SK-N-SH (cell line): ENCODE results near the gene SLC1A2. TPM values are rescaled to one million over a fixed set of nuclear protein-coding genes. Genes with fewer than 3 reads are reported as not detected.

Experiments used
- CTCF ChIA-PET: fragments of 300-600, 350-600 bp; formaldehyde crosslinking; extraction: SDS; loops from one replicate; lab custom pipeline; 2021; lab: Yijun Ruan, JAX
- POLR2A ChIA-PET: fragments of 350-600 bp; sonication (Branson Sonifier 250); formaldehyde crosslinking; extraction: SDS; loops from one replicate; lab custom pipeline; 2020; ENCODE audit warnings: antibody characterized with exemption, inconsistent platforms; lab: Yijun Ruan, JAX
- DNase-seq: peaks from one replicate; pipeline ENCODE4 v3.0.0; 2012
- H2AFZ ChIP-seq: fragments of 200-600 bp; sonication (generic); 2 replicates; pipeline ENCODE4 v1.8.1; 2016; ENCODE audit warnings: antibody characterized with exemption, mild to moderate bottlenecking, low read depth
- H3F3A ChIP-seq: fragments of 200-600 bp; sonication (generic); replicated peaks from 2 replicates; pipeline ENCODE3; 2016; ENCODE audit warnings: antibody characterized with exemption, mild to moderate bottlenecking; ENCODE audit not compliant: insufficient read depth
- H3K27ac ChIP-seq, 2 experiments: fragments of 200-500 bp in 1 of 2; fragments of 200-600 bp in 1 of 2; sonication (Bioruptor generic) in 1 of 2; sonication (generic), shearing (Covaris generic) in 1 of 2; 2 replicates each; pipeline versions ENCODE4 v1.5.1 to v1.6.1; 2014 to 2016; ENCODE audit warnings: low read depth in 2 of 2, inconsistent platforms in 1 of 2, low read length in 1 of 2, mild to moderate bottlenecking in 1 of 2, mixed read lengths in 1 of 2
- H3K27me3 ChIP-seq: fragments of 200-600 bp; sonication (generic), shearing (Covaris generic); 2 replicates; pipeline ENCODE4 v1.6.1; 2016; ENCODE audit warnings: mixed run types; ENCODE audit not compliant: insufficient read depth
- H3K36me3 ChIP-seq, 2 experiments: fragments of 200-500 bp in 1 of 2; fragments of 200-600 bp in 1 of 2; sonication (Bioruptor generic) in 1 of 2; sonication (generic) in 1 of 2; replicated peaks in 1 of 2; 2 replicates each; pipeline versions ENCODE3 to v1.5.1; 2014 to 2016; ENCODE audit warnings: low read length in 1 of 2, mild to moderate bottlenecking in 1 of 2; ENCODE audit not compliant: insufficient read depth in 2 of 2, control insufficient read depth in 1 of 2
- H3K4me1 ChIP-seq, 2 experiments: fragments of 200-500 bp in 1 of 2; fragments of 200-600 bp in 1 of 2; sonication (Bioruptor generic) in 1 of 2; sonication (generic), shearing (Covaris generic) in 1 of 2; 2 replicates each; pipeline versions ENCODE4 v1.5.1 to v1.6.1; 2014 to 2016; ENCODE audit warnings: low read depth in 1 of 2, low read length in 1 of 2, mixed run types in 1 of 2; ENCODE audit not compliant: insufficient read depth in 2 of 2, control insufficient read depth in 1 of 2
- H3K4me2 ChIP-seq: fragments of 200-600 bp; sonication (generic), shearing (Covaris generic); 2 replicates; pipeline ENCODE4 v1.6.1; 2017; ENCODE audit warnings: mixed run types
- H3K4me3 ChIP-seq, 2 experiments: fragments of 200-500 bp in 1 of 2; fragments of 200-600 bp in 1 of 2; sonication (Bioruptor generic) in 1 of 2; sonication (generic), shearing (Covaris generic) in 1 of 2; 2 replicates each; pipeline versions ENCODE4 v1.5.1 to v1.8.1; 2014 to 2016; ENCODE audit warnings: low read depth in 2 of 2, inconsistent platforms in 1 of 2, low read length in 1 of 2, mild to moderate bottlenecking in 1 of 2, mixed read lengths in 1 of 2, moderate library complexity in 1 of 2
- H3K79me2 ChIP-seq: fragments of 200-600 bp; sonication (generic); 2 replicates; pipeline ENCODE4 v1.8.1; 2017; ENCODE audit warnings: mild to moderate bottlenecking; ENCODE audit not compliant: insufficient read depth
- H3K9ac ChIP-seq: fragments of 200-600 bp; sonication (generic); 2 replicates; pipeline ENCODE4 v1.6.1; 2017; ENCODE audit warnings: mixed run types
- H3K9me2 ChIP-seq: fragments of 200-600 bp; sonication (generic); 2 replicates; pipeline ENCODE4 v1.6.1; 2017; ENCODE audit warnings: mixed run types
- H3K9me3 ChIP-seq: fragments of 200-600 bp; sonication (generic); 2 replicates; pipeline ENCODE4 v1.6.1; 2017; ENCODE audit warnings: mixed run types, mild to moderate bottlenecking, moderate library complexity
- H4K20me1 ChIP-seq: fragments of 200-600 bp; sonication (generic); 2 replicates; pipeline ENCODE4 v1.6.1; 2017; ENCODE audit warnings: mild to moderate bottlenecking, mixed run types; ENCODE audit not compliant: insufficient read depth
- ELF1 ChIP-seq: IDR thresholded peaks from 2 replicates; pipeline ENCODE4 v1.4.0; 2012
- EZH2phosphoT487 ChIP-seq: fragments of 200-600 bp; sonication (generic); IDR thresholded peaks from 2 replicates; pipeline ENCODE4 v1.6.1; 2017; ENCODE audit warnings: low read depth, mixed run types, mild to moderate bottlenecking, antibody characterized with exemption, moderate library complexity, borderline replicate concordance
- FOSL2 ChIP-seq: IDR thresholded peaks from 2 replicates; pipeline ENCODE4 v1.4.0; 2012; ENCODE audit warnings: low read depth, mild to moderate bottlenecking, moderate library complexity, borderline replicate concordance
- FOXM1 ChIP-seq: IDR thresholded peaks from 2 replicates; pipeline ENCODE4 v1.4.0; 2012; ENCODE audit warnings: low read depth, mild to moderate bottlenecking
- GATA2 ChIP-seq: sonication (generic); formaldehyde crosslinking; IDR thresholded peaks from 2 replicates; pipeline ENCODE4 v1.5.0; 2020; ENCODE audit warnings: mild to moderate bottlenecking, missing genetic modification reagents
- JUND ChIP-seq: IDR thresholded peaks from 2 replicates; pipeline ENCODE4 v1.4.0; 2012
- MEF2A ChIP-seq: IDR thresholded peaks from 2 replicates; pipeline ENCODE4 v1.4.0; 2012; ENCODE audit warnings: low read depth, borderline replicate concordance
- MXI1 ChIP-seq: IDR thresholded peaks from 2 replicates; pipeline ENCODE4 v1.6.1; 2012; ENCODE audit warnings: mild to moderate bottlenecking, low read depth, low read length, improper control_type of control experiment
- POLR2AphosphoS5 ChIP-seq: IDR thresholded peaks from 2 replicates; pipeline ENCODE4 v1.6.1; 2012; ENCODE audit warnings: low read depth, low read length
- RXRA ChIP-seq: IDR thresholded peaks from 2 replicates; pipeline ENCODE4 v1.4.0; 2012; ENCODE audit warnings: low read depth, mild to moderate bottlenecking, borderline replicate concordance
- SIN3A ChIP-seq: IDR thresholded peaks from 2 replicates; pipeline ENCODE4 v1.6.1; 2012; ENCODE audit warnings: low read depth, mild to moderate bottlenecking, low read length, moderate library complexity, borderline replicate concordance
- SMC3 ChIP-seq: IDR thresholded peaks from 2 replicates; pipeline ENCODE4 v1.6.1; 2012; ENCODE audit warnings: low read depth, low read length, improper control_type of control experiment
- TAF1 ChIP-seq: IDR thresholded peaks from 2 replicates; pipeline ENCODE4 v1.6.1; 2012; ENCODE audit warnings: low read depth, mild to moderate bottlenecking, low read length, moderate library complexity, borderline replicate concordance
- TCF12 ChIP-seq: IDR thresholded peaks from 2 replicates; pipeline ENCODE4 v1.4.0; 2012
- TEAD4 ChIP-seq: IDR thresholded peaks from 2 replicates; pipeline ENCODE4 v1.4.0; 2012; ENCODE audit warnings: mild to moderate bottlenecking, borderline replicate concordance; ENCODE audit not compliant: insufficient read depth
- YY1 ChIP-seq: IDR thresholded peaks from 2 replicates; pipeline ENCODE4 v1.4.0; 2012; ENCODE audit warnings: low read depth, mild to moderate bottlenecking
- WGBS: methylation state at CpG from one replicate; pipeline ENCODE4 v1.1.6; 2017; ENCODE audit warnings: low lambda C conversion rate; 5-methylcytosine and 5-hydroxymethylcytosine counted together
- polyA plus RNA-seq, 3 experiments: library from polyadenylated mRNA; depleted of rRNA; stranded (reverse); fragments of >200 nt; gene quantifications; 2 replicates each; pipeline ENCODE4 v1.2.3, GENCODE V29; 2012
- TF ChIP-seq, protein P1 (sequence below): fragments of 150-350 bp; IDR thresholded peaks from 2 replicates; pipeline ENCODE4 v1.6.1; 2017; ENCODE audit warnings: antibody characterized with exemption, low read length, low read depth, borderline replicate concordance
- TF ChIP-seq, protein P2 (sequence below): IDR thresholded peaks from 2 replicates; pipeline ENCODE4 v1.4.0; 2012; ENCODE audit warnings: low read depth, borderline replicate concordance
- TF ChIP-seq, protein P3 (sequence below): IDR thresholded peaks from 2 replicates; pipeline ENCODE4 v1.6.1; 2012; ENCODE audit warnings: mild to moderate bottlenecking, low read depth, low read length, moderate library complexity
- TF ChIP-seq, protein P4 (sequence below): fragments of 200-600 bp; sonication (generic); IDR thresholded peaks from 2 replicates; pipeline ENCODE4 v1.6.1; 2017; ENCODE audit warnings: antibody characterized with exemption, mild to moderate bottlenecking, moderate library complexity

SLC1A2 gene
- polyA plus RNA-seq, 1 of the 3 experiments (the other 2 are of a cell fraction), result under 0.01 TPM

DNA sequence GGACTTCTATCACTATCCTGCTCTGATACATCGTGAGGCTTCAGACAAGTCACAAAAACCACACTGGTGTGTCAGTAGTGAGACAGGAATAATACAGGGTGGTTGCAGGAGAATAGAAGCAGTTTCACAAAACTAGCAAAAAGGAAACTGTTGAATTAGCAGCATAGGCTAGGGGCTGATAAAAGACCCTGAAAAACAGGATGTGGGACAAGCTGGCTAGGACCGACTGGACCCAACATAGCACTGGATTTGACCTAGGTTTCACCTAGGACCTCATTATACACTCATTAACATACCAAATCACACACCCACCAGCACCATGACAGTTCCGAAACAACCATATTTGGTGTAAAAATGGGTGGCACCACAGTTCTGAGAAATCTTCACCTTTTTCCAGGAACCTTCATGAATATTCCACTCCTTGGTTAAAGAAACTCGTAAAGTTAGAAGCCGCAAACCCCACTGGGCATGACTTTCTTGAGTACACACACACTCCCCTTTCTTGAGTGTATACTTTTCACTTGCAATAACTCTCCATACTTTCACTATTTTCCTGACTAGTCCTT lies 76.2 kb downstream of the SLC1A2 start (continued):
- TF ChIP-seq, protein P1, sequence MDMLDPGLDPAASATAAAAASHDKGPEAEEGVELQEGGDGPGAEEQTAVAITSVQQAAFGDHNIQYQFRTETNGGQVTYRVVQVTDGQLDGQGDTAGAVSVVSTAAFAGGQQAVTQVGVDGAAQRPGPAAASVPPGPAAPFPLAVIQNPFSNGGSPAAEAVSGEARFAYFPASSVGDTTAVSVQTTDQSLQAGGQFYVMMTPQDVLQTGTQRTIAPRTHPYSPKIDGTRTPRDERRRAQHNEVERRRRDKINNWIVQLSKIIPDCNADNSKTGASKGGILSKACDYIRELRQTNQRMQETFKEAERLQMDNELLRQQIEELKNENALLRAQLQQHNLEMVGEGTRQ, result no peak
- TF ChIP-seq JUND (no peak), FOSL2 (no peak), EZH2phosphoT487 (no peak), ELF1 (no peak)
- TF ChIP-seq, protein P2, sequence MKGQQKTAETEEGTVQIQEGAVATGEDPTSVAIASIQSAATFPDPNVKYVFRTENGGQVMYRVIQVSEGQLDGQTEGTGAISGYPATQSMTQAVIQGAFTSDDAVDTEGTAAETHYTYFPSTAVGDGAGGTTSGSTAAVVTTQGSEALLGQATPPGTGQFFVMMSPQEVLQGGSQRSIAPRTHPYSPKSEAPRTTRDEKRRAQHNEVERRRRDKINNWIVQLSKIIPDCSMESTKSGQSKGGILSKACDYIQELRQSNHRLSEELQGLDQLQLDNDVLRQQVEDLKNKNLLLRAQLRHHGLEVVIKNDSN, result no peak

DNA sequence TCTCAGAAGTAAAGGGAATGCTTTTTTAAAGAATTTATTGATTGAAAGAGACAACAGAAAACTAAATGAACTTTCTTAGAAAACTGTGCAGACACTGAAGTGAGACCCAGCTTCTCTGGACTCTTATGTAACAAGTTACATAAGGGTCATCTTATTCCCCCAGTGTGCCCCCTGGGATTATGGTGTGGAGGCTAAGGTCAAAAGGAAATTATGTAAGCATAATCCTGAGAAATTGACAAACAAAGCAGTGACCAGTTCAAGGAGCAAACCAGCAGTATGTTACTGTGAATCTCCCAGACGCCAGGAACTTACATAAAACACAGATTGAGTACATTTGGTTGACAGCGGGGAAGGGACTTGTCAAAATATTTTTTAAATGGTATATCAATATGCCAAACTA lies 78.6 kb downstream of the SLC1A2 start:
- no peaks in the 10 kb centered on the region for H3K9me3 ChIP-seq
- H3K36me3 ChIP-seq, result no peaks in the 10 kb centered on the region
- ChIA-PET CTCF (interaction anchor here (1.0 to 1.4 kb wide), 2 partner anchors 10 to 34 kb away, joined by 3 to 4 read pairs; no protein-coding TSS in a partner anchor), POLR2A (no interaction called here)
- DNase-seq, result no peak
- H3K9me2 ChIP-seq, result no peaks in the 10 kb centered on the region
- peaks cover 18% of the 10 kb centered on the region for H3F3A ChIP-seq
- no peak overlapping the region for H3K4me3 ChIP-seq
- TF ChIP-seq POLR2AphosphoS5 (no peak), TAF1 (no peak), SMC3 (no peak), YY1 (no peak), MEF2A (no peak), JUND (no peak), EZH2phosphoT487 (no peak), RXRA (no peak), FOSL2 (no peak), TCF12 (no peak), ELF1 (no peak), FOXM1 (no peak), SIN3A (no peak), TEAD4 (no peak), MXI1 (no peak), GATA2 (CRISPR knock-in tag) (no peak)
- TF ChIP-seq, protein P3, sequence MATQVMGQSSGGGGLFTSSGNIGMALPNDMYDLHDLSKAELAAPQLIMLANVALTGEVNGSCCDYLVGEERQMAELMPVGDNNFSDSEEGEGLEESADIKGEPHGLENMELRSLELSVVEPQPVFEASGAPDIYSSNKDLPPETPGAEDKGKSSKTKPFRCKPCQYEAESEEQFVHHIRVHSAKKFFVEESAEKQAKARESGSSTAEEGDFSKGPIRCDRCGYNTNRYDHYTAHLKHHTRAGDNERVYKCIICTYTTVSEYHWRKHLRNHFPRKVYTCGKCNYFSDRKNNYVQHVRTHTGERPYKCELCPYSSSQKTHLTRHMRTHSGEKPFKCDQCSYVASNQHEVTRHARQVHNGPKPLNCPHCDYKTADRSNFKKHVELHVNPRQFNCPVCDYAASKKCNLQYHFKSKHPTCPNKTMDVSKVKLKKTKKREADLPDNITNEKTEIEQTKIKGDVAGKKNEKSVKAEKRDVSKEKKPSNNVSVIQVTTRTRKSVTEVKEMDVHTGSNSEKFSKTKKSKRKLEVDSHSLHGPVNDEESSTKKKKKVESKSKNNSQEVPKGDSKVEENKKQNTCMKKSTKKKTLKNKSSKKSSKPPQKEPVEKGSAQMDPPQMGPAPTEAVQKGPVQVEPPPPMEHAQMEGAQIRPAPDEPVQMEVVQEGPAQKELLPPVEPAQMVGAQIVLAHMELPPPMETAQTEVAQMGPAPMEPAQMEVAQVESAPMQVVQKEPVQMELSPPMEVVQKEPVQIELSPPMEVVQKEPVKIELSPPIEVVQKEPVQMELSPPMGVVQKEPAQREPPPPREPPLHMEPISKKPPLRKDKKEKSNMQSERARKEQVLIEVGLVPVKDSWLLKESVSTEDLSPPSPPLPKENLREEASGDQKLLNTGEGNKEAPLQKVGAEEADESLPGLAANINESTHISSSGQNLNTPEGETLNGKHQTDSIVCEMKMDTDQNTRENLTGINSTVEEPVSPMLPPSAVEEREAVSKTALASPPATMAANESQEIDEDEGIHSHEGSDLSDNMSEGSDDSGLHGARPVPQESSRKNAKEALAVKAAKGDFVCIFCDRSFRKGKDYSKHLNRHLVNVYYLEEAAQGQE, result no peak
- TF ChIP-seq, protein P1, result no peak
- TF ChIP-seq, protein P2, result no peak
- TF ChIP-seq, protein P4, sequence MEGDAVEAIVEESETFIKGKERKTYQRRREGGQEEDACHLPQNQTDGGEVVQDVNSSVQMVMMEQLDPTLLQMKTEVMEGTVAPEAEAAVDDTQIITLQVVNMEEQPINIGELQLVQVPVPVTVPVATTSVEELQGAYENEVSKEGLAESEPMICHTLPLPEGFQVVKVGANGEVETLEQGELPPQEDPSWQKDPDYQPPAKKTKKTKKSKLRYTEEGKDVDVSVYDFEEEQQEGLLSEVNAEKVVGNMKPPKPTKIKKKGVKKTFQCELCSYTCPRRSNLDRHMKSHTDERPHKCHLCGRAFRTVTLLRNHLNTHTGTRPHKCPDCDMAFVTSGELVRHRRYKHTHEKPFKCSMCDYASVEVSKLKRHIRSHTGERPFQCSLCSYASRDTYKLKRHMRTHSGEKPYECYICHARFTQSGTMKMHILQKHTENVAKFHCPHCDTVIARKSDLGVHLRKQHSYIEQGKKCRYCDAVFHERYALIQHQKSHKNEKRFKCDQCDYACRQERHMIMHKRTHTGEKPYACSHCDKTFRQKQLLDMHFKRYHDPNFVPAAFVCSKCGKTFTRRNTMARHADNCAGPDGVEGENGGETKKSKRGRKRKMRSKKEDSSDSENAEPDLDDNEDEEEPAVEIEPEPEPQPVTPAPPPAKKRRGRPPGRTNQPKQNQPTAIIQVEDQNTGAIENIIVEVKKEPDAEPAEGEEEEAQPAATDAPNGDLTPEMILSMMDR, result no peak
- TF ChIP-seq, all 33 proteins: peak for 0
- no peak overlapping the region for H2AFZ ChIP-seq
- H3K9ac ChIP-seq, result no peak overlapping the region
- no peaks in the 10 kb centered on the region for H4K20me1 ChIP-seq
- H3K27me3 ChIP-seq, result no peaks in the 10 kb centered on the region
- WGBS, result 100% methylated on average over 2 of the region's 2 CpGs
- no peak overlapping the region for H3K27ac ChIP-seq
- H3K4me1 ChIP-seq, result peaks cover 0 to 5% of the 10 kb centered on the region in 2 experiments; a peak in 1 of 4 replicates
- no peaks in the 10 kb centered on the region for H3K79me2 ChIP-seq
- H3K4me2 ChIP-seq, result no peak overlapping the region
